WI38 (cell line): Measurements from ENCODE around the gene DTX3.
"Not testable (repeated sequence)": the region's sequence is repeated elsewhere in the genome, so short reads cannot be mapped to it uniquely, and the experiment has no call there.

ENCODE experiments used
- H3K4me3 ChIP-seq: 2 replicates; pipeline ENCODE4 v1.5.1; 2011; ENCODE audit warnings: low read depth, mild to moderate bottlenecking, control low read depth, low read length
- CTCF ChIP-seq: IDR thresholded peaks from 2 replicates; pipeline ENCODE4 v1.5.1; 2012; ENCODE audit warnings: low read depth, mild to moderate bottlenecking, control low read depth, low read length

DTX3 gene

GRCh38 chr12:57569858-57570257 is 34.8 kb upstream of the DTX3 start:
- TF ChIP-seq CTCF, result no peak
- no peak overlapping the region for H3K4me3 ChIP-seq

DNA sequence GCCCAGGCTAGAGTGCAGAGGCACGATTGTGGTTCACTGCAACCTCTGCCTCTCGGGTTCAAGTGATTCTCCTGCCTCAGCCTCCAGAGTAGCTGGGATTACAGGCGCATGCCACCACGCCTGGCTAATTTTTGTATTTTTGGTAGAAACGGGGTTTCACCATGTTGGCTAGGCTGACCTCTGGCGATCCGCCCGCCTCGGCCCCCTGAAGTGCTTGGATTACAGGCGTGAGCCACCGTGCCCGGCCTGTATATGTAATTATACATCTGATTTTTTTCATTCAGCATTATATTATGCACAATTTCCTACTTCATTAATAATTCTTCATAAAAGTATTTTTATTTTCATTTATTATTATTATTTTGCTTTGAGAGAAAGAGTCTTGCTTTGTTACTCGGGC is 34.2 kb upstream of the DTX3 start:
- not testable (repeated sequence) for H3K4me3 ChIP-seq

GRCh38 chr12:57571926-57572762 is 32.5 kb upstream of the DTX3 start:
- H3K4me3 ChIP-seq, result no peak overlapping the region
- TF ChIP-seq CTCF, result no peak

DNA sequence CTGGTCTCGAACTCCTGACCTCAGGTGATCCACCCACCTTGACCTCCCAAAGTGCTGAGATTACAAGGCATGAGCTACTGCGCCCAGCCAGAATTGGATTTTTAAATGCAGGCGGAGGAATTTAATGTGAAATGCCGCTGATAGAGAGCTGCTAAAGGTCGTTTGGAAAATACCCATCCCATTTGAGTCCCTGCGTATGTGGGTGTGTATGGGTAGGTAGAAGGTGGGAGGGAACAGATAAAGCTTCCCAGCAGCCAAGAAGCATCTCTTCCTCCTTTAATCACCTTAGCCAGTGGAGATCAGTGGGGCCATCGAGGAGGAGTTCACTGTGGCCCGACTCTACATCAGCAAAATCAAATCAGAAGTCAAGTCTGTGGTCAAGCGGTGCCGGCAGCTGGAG is 29.8 kb upstream of the DTX3 start:
- H3K4me3 ChIP-seq, result no peak overlapping the region
- TF ChIP-seq CTCF, result no peak

GRCh38 chr12:57575771-57576612 is 28.6 kb upstream of the DTX3 start:
- no peak for TF ChIP-seq CTCF
- H3K4me3 ChIP-seq, result no peak overlapping the region

- H3K4me3 ChIP-seq, result no peak overlapping the region
- no peak for TF ChIP-seq CTCF
Observed at GRCh38 chr12:57576613-57577160, 27.9 kb upstream of the DTX3 start.

DNA sequence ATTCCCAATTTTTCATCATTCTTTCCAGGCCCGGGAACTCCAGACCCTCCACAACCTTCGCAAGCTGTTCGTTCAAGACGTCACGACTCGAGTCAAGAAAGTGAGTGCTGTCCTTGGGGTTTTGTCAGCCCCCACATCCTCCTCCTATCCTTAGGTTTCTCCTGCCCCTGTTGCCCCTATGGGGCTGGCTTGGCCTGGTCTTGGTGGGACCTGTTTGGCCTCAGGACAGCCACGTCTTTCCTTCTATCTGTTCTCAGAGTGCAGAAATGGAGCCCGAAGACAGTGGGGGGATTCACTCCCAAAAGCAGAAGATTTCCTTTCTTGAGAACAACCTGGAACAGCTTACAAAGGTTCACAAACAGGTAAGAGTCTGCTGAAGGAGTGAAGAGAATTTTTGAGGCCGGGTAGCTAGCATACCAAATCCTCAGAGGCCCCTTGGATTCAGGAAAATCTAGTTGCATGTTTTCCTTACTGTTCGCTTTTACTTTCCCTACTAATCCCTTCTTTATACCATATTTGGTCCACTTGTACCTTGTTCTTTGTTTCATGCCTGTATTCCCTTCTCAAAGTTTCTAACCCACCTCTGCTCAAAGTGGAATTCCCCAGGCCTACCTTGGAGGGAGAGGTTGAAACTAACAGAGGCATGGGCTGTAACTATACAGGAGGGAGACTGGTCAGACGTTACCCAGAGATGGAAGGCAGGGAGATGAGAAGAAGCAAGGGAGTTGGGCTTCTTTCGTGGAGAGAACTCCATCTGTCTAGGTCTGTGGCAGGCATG is 26.5 kb upstream of the DTX3 start:
- H3K4me3 ChIP-seq, result no peak overlapping the region
- TF ChIP-seq CTCF, result no peak
